PC-3 (cell line): Measurements from ENCODE around the gene TMEM219. TPM values are rescaled to one million over a fixed set of nuclear protein-coding genes. Genes with fewer than 3 reads are reported as not detected.
"Not testable (repeated sequence)": the region's sequence is repeated elsewhere in the genome, so short reads cannot be mapped to it uniquely, and the experiment has no call there.

Experiments used
- ATAC-seq: fragments of 200-7000 bp; cut with Tn5 transposase; 2 replicates; pipeline ENCODE4 v1.9.1; 2020; ENCODE audit warnings: mild to moderate bottlenecking, moderate library complexity
- BruUV-seq: library from RNA; stranded (reverse); fragments of 400-500 nt; replicated peaks from 2 replicates; lab custom pipeline; 2021; lab: Mats Ljungman, UMichigan
- CTCF ChIA-PET: fragments of 300-600 bp; sonication (Branson Sonifier 250); formaldehyde crosslinking; loops from one replicate; lab custom pipeline; 2022; ENCODE audit warnings: antibody characterized with exemption; lab: Charles Lee
- POLR2A ChIA-PET: fragments of 300-600 bp; sonication (Branson Sonifier 250); formaldehyde crosslinking; loops from one replicate; lab custom pipeline; 2022; ENCODE audit warnings: antibody characterized with exemption; ENCODE audit not compliant: unreplicated experiment; lab: Charles Lee
- DNase-seq: peaks from one replicate; pipeline ENCODE4 v3.0.0-alpha.2; 2015
- H2AFZ ChIP-seq: fragments of 300-600 bp; sonication (generic); 2 replicates; pipeline ENCODE4 v1.6.0; 2016; ENCODE audit warnings: antibody characterized with exemption, low read length
- H3F3A ChIP-seq: fragments of 300-600 bp; sonication (generic); one replicate; pipeline ENCODE4 v1.6.0; 2017; ENCODE audit warnings: antibody characterized with exemption, low read length, control low read depth, mild to moderate bottlenecking; ENCODE audit not compliant: unreplicated experiment
- H3K27ac ChIP-seq: fragments of 300-600 bp; sonication (generic); 2 replicates; pipeline ENCODE4 v1.5.1; 2016; ENCODE audit warnings: mild to moderate bottlenecking, low read length
- H3K27me3 ChIP-seq: fragments of 300-600 bp; sonication (generic); 2 replicates; pipeline ENCODE4 v1.6.1; 2016; ENCODE audit warnings: low read length, mixed read lengths
- H3K36me3 ChIP-seq: fragments of 300-600 bp; sonication (generic); 2 replicates; pipeline ENCODE4 v1.6.1; 2016; ENCODE audit warnings: low read depth, mixed run types, low read length, mixed read lengths
- H3K4me1 ChIP-seq: fragments of 300-600 bp; sonication (generic); 2 replicates; pipeline ENCODE4 v1.5.1; 2016; ENCODE audit warnings: low read length; ENCODE audit not compliant: insufficient read depth
- H3K4me2 ChIP-seq: fragments of 300-600 bp; sonication (generic); 2 replicates; pipeline ENCODE4 v1.6.0; 2016; ENCODE audit warnings: low read length
- H3K4me3 ChIP-seq: fragments of 300-600 bp; sonication (generic); 2 replicates; pipeline ENCODE4 v1.5.1; 2016; ENCODE audit warnings: mild to moderate bottlenecking, low read length, mixed read lengths
- H3K79me2 ChIP-seq: fragments of 300-600 bp; sonication (generic); 2 replicates; pipeline ENCODE4 v1.6.1; 2017; ENCODE audit warnings: low read length, mixed read lengths
- H3K9ac ChIP-seq: fragments of 300-600 bp; sonication (generic); 2 replicates; pipeline ENCODE4 v1.6.0; 2016; ENCODE audit warnings: mild to moderate bottlenecking, low read length
- H3K9me2 ChIP-seq: fragments of 300-600 bp; sonication (generic); replicated peaks from 2 replicates; pipeline ENCODE4 v1.6.1; 2016; ENCODE audit warnings: mixed run types, low read length, mixed read lengths
- H3K9me3 ChIP-seq: fragments of 300-600 bp; sonication (generic); 2 replicates; pipeline ENCODE4 v1.6.1; 2016; ENCODE audit warnings: low read length, mixed read lengths
- H4K20me1 ChIP-seq: fragments of 300-600 bp; sonication (generic); 2 replicates; pipeline ENCODE4 v1.6.1; 2016; ENCODE audit warnings: low read length, mixed read lengths
- EZH2 ChIP-seq: fragments of 300-600 bp; sonication (generic); IDR thresholded peaks from one replicate; pipeline ENCODE4 v1.6.1; 2017; ENCODE audit warnings: antibody characterized with exemption, mild to moderate bottlenecking, low read length; ENCODE audit not compliant: unreplicated experiment
- EZH2phosphoT487 ChIP-seq: fragments of 300-600 bp; sonication (generic); IDR thresholded peaks from 2 replicates; pipeline ENCODE4 v1.6.1; 2018; ENCODE audit warnings: mild to moderate bottlenecking, antibody characterized with exemption, low read length, borderline replicate concordance
- intact Hi-C: fragments of 100-400 bp; cut with micrococcal nuclease; formaldehyde crosslinking; loops from 2 replicates; pipeline ENCODE4 v1.9.0; 2023
- total RNA-seq: library from RNA; depleted of rRNA; stranded (reverse); fragments of >200 nt; gene quantifications from 2 replicates; pipeline ENCODE4 v1.2.3, GENCODE V29; 2014
- TF ChIP-seq, protein P1 (sequence below): fragments of 300-600 bp; sonication (generic); conservative IDR thresholded peaks from 2 replicates; pipeline ENCODE4 v1.5.1; 2017; ENCODE audit warnings: antibody characterized with exemption, low read depth, mild to moderate bottlenecking, low read length

TMEM219 gene
- total RNA-seq, 1 experiment from 2014 or later, result 60.9 TPM

DNA sequence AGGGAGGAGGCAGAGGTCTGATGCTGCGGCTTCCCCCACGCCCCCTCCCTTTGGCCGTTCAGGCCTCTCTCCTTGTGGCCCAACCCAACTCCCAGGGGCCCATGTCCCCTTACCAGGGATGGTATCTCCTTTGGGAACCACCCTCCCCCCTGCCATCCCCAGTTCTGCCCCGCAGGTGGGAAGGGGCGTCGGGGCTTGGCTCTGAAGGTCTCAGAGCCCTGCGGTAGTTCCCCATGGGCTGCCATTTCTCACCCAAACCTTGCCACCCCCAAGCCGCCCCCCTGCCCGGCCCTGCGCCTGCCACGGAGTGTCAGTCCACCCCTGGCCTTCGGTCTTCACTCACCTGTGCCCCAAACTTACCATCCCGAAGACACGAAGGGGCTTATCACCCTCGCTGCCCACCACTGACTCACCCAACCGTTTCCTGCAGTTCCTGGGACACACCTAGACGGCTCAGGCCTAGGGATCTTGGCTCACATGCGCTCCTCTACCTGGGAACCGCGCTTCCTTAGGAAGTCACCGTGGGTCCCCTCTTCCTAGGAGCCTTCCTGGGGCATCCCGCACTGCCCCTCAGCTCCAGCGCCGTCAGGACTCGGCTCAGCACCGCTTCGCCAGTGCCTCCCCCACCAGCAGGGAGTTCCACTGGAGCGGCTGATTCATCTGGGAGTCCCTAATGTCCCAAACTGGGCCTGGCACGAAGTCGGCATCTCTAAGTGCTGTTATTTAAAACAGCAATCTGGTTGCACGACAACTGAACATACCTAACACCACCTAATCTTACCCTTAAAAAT lies 50.0 kb downstream of the TMEM219 start:
- no peaks in the 10 kb centered on the region for H3K4me1 ChIP-seq
- no peaks in the 10 kb centered on the region for H3K9me3 ChIP-seq
- ATAC-seq, result no peak
- H3F3A ChIP-seq, result no peaks in the 10 kb centered on the region
- H3K4me3 ChIP-seq, result no peak overlapping the region
- no peaks in the 10 kb centered on the region for H3K36me3 ChIP-seq
- H3K79me2 ChIP-seq, result no peaks in the 10 kb centered on the region
- TF ChIP-seq EZH2phosphoT487, result no peak
- no peak for TF ChIP-seq EZH2
- no peak overlapping the region for H2AFZ ChIP-seq
- H3K4me2 ChIP-seq, result no peak overlapping the region
- no peaks in the 10 kb centered on the region for H3K27me3 ChIP-seq
- no TSS peak for BruUV-seq
- H4K20me1 ChIP-seq, result no peaks in the 10 kb centered on the region
- H3K9ac ChIP-seq, result no peak overlapping the region
- H3K27ac ChIP-seq, result no peak overlapping the region
- DNase-seq, result no peak
- H3K9me2 ChIP-seq, result no peaks in the 10 kb centered on the region
- CTCF ChIA-PET, result no interaction called here
- POLR2A ChIA-PET, result no interaction called here
- intact Hi-C loops, result no loop called here

GRCh38 chr16:30012598-30012997 lies 50.7 kb downstream of the TMEM219 start:
- not testable (repeated sequence) for H3K27ac ChIP-seq

GRCh38 chr16:30015450-30015849 lies 53.6 kb downstream of the TMEM219 start:
- DNase-seq, H3K4me3 ChIP-seq, H3F3A ChIP-seq, H3K9me3 ChIP-seq, H3K9me2 ChIP-seq, H3K9ac ChIP-seq, H2AFZ ChIP-seq, intact Hi-C loops, H4K20me1 ChIP-seq, ATAC-seq, H3K27ac ChIP-seq, BruUV-seq, POLR2A ChIA-PET, H3K4me1 ChIP-seq, H3K79me2 ChIP-seq, H3K4me2 ChIP-seq, H3K27me3 ChIP-seq, H3K36me3 ChIP-seq: not testable (repeated sequence)
- CTCF ChIA-PET, result interaction anchor here (0.6 to 1.0 kb wide), 2 partner anchors 24 to 40 kb away, joined by 3 read pairs; no protein-coding TSS in a partner anchor

More at GRCh38 chr16:30012598-30012997, 50.7 kb downstream of the TMEM219 start:
- H3K4me1 ChIP-seq, POLR2A ChIA-PET, H3K27me3 ChIP-seq, H3F3A ChIP-seq, H3K9me3 ChIP-seq, H3K36me3 ChIP-seq, BruUV-seq, DNase-seq, H3K9me2 ChIP-seq, H3K9ac ChIP-seq, intact Hi-C loops, H3K79me2 ChIP-seq, ATAC-seq, CTCF ChIA-PET, H3K4me3 ChIP-seq, H4K20me1 ChIP-seq, H3K4me2 ChIP-seq, H2AFZ ChIP-seq: not testable (repeated sequence)

GRCh38 chr16:30016555-30017276 lies 54.8 kb downstream of the TMEM219 start:
- CTCF ChIA-PET, result no interaction called here
- DNase-seq, result no peak
- intact Hi-C loops, result no loop called here
- H3K27me3 ChIP-seq, result no peaks in the 10 kb centered on the region
- H3K27ac ChIP-seq, result no peak overlapping the region
- H3K4me2 ChIP-seq, result no peak overlapping the region
- no peak for ATAC-seq
- no peaks in the 10 kb centered on the region for H4K20me1 ChIP-seq
- no peaks in the 10 kb centered on the region for H3K79me2 ChIP-seq
- H3K4me3 ChIP-seq, result no peak overlapping the region
- POLR2A ChIA-PET, result no interaction called here
- H3F3A ChIP-seq, result no peaks in the 10 kb centered on the region
- no peaks in the 10 kb centered on the region for H3K4me1 ChIP-seq
- H3K9me2 ChIP-seq, result no peaks in the 10 kb centered on the region
- H2AFZ ChIP-seq, result no peak overlapping the region
- no peaks in the 10 kb centered on the region for H3K9me3 ChIP-seq
- TF ChIP-seq EZH2phosphoT487 (no peak), EZH2 (no peak)
- TF ChIP-seq, protein P1, sequence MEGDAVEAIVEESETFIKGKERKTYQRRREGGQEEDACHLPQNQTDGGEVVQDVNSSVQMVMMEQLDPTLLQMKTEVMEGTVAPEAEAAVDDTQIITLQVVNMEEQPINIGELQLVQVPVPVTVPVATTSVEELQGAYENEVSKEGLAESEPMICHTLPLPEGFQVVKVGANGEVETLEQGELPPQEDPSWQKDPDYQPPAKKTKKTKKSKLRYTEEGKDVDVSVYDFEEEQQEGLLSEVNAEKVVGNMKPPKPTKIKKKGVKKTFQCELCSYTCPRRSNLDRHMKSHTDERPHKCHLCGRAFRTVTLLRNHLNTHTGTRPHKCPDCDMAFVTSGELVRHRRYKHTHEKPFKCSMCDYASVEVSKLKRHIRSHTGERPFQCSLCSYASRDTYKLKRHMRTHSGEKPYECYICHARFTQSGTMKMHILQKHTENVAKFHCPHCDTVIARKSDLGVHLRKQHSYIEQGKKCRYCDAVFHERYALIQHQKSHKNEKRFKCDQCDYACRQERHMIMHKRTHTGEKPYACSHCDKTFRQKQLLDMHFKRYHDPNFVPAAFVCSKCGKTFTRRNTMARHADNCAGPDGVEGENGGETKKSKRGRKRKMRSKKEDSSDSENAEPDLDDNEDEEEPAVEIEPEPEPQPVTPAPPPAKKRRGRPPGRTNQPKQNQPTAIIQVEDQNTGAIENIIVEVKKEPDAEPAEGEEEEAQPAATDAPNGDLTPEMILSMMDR, result no peak
- BruUV-seq, result no TSS peak
- no peak overlapping the region for H3K9ac ChIP-seq
- H3K36me3 ChIP-seq, result no peaks in the 10 kb centered on the region
